CD4-positive, alpha-beta T cell treated with Interleukin-6 for 4 hours (primary cell): ENCODE results near the gene ARPP21.
"Not testable (repeated sequence)": the region's sequence is repeated elsewhere in the genome, so short reads cannot be mapped to it uniquely, and the experiment has no call there.

Experiments used
- DNase-seq: peaks from one replicate; pipeline ENCODE4 v3.0.0-alpha.2; 2020; ENCODE audit warnings: mixed read lengths

The ARPP21 gene

DNA sequence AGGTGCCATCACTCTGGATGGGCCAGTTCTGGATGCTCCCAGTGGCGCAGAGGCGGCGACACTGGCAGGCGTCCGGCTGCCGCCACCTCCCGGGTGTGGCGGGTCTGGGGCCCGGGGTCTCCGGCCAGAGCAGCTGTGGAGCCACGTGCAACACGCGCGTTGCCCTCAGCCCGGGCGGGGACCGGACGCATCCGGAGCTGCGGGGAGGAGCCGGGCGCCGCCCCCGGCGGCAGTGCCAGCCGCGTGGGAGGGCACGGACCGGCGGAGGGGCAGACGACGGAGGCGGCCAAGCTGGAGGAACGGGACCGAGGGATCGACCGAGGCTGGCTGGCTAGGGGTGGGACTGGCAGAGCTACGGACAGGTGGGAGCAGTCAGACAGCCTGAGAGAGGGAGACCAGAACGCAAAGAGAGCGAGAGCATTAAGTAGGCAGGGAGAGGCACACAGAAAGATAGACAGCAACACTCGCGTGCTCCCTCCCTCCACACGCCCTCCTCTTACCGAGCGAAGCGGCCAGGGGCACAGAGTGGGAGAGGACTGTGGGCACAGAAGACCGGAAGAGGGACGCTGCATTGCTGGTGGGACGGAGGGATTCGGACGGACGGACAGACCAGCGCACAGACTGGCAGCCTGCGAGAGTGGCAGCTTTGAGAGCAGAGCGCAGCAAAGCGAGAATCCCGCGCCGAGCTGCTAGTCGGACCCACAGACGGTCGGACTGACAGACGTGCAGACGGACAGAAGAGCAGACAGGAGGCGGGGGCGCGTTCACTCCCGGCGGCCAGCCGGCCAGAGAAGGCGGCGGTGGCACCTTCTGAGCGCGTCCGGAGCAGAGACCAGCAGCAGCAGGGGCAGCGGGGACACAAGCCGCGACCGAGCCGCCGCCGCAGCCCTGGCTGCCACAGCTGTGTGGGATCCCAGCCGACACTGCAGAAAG, at the start of gene ARPP21:
ARPP21 (plus strand) TSS at position 272 of the 933 bp plus-strand sequence. CDS start 42,227 bp downstream, outside the sequence.
- no peak for DNase-seq

DNA sequence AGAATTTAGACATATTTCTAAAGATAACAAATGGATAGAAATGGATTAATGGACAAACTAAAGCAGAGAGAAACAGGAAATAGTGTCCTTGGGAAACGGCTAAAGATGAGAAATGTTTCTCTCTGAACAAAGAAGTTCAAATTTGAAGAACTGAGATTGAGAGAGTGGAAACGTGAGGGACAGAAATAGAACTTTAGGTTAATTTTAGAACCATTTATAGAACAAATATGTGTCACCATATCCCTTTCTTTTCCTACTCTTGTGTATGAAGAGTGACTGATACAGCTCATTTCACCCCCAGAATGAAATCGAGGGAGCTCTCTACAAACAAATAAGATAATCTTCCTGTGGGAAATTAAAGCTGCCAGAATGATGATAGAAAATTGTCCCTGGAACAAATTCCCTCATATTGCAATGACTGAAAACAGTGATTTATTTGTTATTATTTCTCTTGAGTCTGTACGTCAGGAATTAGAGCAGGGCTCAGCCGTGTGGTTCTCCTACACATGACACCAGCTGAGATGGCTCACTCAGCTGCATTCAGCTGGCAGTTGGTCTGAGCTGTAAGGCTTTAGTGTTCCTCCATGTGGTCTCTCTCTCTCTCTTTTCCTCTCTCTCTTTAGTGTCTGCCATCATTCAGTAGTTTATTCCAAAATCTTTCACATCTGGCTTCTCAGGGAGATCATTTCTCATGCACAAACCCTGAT, 46.6 kb upstream of the ARPP21 start:
- DNase-seq, result no peak

DNA sequence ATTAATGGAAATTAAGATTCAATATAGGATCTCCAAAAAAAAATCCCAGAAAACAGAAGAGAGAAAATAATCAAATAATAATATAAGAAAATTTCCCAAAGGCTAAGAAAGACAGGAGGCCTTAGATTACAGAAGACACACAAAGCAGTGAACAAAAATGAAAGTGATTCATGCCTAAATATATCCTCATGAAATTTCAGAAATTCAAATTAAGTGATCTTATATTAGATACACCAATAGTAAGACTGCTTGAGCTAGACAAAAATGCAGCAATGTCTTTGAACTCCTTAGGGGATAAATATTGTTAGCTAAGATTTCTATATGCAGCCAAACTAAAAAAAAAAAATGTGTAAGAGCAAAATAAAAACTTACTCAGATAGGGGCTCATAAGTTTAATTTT, 44.6 kb upstream of the ARPP21 start:
- no peak for DNase-seq

DNA sequence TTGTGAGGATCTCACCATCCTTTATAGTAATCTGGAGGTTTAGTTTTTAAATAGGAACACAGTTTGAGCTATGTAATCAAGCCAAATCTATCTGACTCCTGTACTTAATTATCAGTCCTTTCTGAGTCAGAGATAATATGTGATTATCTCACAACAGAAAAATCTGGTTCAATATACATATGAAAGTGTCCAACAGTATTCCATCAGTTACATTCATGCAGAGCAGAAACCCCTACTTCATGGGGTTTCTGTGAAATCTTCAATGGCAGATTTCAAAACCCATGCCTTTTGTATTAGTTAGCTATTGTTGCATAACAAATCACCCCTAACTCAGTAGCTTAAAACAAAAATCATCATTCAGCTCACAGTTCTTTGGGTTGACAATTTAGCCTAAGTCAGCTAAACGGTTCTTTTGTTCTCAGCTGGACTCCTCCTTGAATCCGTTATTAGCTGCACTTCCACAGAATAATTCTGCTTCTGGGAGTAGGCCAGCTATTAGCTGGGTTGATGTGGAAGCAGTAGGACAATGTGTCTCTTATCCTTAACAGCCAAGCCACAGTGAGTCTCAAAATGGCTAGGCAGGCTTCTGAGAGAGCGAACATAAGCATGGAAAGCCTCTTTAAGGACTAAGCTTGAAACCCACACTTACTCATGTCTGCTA, 42.9 kb upstream of the ARPP21 start:
- DNase-seq, result no peak

DNA sequence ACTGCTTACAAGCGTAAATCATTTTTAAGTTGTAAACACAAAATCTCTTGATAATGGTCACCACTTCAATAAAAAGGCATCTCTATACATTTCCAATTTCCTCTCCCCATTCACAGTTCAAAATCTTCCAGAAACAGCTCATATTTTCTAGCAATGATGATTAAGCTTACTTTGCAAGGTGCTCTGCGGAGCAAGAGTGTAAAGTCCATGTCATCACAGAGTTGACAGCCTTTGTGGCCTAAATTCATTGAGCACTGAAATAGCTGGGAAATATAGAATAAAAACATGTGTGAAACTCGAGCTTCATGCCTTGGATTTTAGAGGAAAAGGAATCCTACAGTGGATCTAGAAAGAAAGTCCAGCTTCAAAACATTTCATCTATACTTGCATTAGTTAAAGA, 41.8 kb upstream of the ARPP21 start:
- DNase-seq, result no peak

DNA sequence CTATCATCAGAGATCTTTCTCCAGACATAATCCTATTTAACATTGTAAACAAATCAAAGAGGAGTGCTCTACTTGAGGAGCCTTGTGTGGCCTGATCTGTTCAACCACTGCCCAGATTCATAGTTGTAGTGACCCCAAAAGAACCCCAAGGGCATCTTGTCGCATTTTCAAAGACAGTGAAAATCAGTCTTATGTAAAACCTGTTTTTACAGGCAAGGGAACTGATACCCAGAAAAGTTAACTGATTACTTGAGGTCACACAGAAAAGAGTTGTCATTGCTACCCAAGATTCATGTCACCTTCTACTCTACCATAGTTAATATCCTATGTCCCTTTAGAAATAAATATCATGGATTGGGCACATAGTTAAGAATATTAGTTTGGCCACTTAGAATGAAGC, 40.5 kb upstream of the ARPP21 start:
- DNase-seq, result no peak

DNA sequence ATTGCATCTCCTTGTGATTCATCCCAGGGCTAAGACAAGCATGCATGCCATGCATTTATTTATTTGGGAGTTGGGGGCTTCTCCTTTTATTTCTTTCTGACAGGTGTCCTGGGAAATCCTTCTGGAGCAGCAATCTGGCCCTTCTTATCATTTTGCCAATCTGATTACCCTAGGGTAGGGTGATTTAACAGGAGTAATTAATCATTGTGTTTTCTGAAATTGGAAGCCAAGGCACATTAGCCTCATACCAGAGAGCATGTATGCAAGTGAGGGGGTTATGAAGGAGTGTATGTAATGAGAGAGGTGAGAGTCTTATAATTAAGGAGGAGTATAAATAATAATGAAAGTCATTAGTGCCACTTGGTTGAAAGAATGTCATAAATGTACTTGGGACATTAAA, 37.4 kb upstream of the ARPP21 start:
- no peak for DNase-seq

DNA sequence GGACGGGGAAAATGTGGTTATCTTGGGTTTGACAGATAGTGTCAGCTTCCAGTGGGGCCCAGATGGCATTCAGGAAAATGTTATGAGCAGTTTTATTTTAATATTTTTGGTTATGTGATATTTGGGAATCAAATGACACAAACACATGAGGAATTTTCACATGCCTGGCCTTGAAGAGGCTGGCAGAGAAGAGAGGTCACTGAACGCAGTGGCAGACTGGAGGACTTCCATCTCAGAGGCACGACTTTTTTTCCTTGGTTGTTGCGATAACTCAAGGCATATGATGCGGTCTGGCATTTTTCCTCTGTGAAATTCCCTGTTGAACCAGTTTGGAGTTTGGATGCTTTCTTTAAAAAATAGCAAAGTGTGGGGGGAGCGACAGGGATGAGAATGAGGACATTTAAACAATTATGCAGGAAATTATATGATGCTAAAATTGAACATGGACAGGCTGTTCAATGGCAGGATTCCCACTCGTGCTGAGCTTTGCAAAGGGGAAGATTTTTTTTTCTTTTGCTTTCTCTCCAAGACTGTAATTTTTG, 36.9 kb upstream of the ARPP21 start:
- no peak for DNase-seq

DNA sequence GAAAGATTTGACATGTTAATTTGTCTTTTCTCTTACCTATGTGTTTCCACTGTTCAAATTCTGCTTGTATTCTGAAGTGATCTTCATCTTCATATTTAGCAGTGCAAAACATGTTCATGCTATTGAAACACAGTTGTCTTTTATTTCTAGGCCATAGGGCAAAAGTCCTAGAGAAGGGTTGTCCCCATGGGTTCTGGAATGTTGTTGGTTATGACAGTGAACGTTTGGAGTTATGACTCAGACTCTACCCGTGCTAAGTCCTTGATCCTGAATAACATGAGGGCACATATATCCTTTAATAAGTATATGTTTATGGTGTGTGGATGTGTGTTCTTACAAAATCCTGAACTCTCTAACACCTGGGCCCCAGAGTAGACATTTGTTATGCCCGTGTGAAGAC, 23.0 kb upstream of the ARPP21 start:
- DNase-seq, result no peak

DNA sequence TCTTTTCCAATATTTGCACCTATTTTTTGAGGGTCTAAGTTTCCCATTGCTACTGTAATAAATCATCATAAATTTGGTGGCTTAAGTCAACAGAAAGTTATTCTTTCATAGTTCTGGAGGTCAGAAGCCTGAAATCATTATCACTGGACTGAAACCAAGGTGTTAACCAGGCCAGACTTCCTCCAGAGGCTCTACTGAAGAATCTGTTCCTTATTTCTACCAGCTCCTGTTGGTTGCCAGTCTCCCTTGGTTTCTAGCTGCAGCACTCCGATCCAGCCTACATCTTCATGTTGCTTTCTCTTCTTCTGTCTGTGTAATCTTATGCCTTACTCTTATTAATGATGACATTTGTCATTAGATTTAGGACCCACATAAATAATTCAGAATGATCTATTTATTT, 22.0 kb upstream of the ARPP21 start:
- no peak for DNase-seq

DNA sequence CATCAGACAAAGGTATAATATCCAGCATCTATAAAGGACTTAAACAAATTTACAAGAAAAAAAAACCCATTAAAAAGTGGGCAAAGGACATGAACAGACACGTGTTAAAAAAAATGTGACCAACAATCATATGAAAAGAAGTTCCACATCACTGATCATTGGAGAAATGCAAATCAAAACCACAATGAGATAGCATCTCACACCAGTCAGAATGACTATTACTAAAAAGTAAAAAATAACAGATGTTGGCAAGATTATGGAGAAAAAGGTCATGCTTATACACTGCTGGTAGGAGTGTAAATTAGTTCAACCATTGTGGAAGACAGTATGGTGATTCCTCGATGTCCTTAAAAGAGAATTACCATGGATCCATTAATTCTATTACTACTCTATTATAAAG, 19.1 kb upstream of the ARPP21 start:
- not testable (repeated sequence) for DNase-seq

DNA sequence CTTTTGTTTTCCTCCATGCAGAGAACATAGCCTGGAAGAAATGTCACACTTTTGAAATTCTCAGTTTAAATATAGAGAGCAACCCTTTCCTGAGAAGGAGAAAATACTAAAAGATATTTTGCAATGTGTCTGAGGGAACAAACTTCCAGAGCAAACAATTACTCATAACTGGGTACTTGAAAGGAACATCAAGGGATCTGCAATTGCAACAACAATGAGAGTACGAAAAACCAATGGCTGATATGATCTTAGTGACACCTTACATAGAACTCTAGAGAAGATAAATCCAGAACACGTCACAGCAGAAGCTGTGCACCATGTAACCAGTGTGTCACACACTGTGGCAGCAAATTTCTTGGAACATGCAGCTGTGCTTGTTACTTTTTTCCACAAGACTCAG, 14.6 kb upstream of the ARPP21 start:
- DNase-seq, result no peak

DNA sequence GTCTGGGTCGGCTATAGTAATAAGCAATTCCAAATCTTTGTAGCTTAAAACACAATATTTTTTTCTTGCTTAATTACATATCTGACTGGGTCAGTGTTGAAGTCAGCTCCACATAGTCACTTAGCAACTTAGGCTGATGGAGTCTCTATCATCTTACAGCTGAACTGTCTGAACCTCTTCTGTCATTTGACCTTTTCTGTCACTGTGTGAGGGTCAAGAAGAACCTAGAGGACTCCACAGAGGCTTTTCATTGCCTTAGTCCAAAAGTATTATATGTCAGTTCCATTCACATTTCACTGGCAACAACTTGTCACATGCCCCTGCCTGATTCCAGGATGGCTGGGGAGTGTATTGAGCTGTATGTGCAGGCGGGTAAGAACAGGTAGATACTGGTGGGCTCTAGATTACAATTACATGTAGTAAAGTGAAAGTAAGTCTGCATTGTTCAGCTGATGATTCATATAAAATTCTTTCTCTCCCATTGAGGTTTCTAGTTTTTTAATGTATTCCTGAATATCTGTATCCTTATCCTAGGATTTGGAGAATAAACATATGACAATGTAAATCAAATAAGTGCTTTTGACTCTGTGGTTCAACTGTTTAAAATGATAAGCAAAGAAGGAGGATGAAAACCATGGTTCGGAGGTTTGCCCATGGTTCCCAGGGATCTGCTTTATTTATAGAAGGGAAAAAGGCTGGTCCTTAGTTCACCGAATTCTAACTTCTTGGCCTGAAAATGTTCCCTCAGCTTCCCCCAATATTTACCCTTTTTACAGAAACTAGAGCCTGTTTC, 5.8 kb upstream of the ARPP21 start:
- DNase-seq, result no peak

DNA sequence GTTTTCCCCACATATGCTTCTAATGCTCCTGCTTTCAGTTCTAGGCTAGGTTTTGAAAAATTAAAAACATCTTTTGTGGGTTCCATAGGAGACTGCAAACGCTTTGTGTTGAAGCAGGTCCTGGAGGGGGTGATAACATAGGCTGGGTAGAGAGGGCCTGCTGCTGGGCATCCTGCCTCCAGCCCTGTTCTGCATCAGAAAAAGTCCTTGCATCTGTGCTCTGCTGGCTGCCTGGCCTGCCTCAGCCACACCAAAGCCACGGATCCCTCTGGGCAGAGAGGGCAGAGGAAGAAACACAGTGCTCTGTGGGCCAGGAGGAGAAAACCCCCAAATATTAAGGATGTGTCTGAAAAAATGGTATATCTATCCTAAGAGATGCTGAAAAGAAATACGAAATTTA, 3.9 kb upstream of the ARPP21 start:
- DNase-seq, result no peak

DNA sequence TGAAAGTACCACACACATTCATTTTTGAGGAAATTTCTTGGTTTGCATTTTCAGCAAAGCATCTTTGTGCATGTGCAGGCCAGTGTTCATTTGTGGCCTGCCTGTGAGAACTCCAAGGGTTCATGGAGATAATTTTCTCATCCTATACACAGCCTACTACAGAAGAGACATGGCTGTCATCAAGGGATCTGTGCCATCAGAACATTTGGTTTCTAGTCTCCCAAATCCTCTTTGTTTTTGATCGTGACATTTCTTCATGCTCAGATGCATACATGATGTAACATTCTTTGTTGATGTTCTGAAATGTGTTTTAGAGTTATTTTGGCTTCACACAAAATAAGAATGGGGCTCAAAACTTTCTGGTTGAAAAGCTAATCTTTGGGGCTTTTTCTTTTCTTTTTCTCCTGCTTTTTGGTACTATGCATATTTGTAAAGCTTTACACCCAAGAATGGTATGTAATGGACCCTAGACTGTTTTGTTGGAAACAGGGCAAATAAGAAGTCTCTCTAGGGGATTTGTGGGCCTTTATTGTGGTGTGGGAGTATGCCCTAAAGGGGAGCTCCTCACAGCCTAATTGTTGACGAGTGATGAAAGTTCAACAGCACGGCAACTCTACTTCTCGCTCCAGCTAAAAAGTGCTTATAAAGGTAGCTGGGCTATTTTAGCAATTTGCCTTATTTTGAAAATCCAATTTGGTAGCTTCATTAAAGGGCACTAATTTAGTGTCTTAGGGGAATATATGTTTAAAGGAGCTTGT, 3.2 kb upstream of the ARPP21 start:
- no peak for DNase-seq

DNA sequence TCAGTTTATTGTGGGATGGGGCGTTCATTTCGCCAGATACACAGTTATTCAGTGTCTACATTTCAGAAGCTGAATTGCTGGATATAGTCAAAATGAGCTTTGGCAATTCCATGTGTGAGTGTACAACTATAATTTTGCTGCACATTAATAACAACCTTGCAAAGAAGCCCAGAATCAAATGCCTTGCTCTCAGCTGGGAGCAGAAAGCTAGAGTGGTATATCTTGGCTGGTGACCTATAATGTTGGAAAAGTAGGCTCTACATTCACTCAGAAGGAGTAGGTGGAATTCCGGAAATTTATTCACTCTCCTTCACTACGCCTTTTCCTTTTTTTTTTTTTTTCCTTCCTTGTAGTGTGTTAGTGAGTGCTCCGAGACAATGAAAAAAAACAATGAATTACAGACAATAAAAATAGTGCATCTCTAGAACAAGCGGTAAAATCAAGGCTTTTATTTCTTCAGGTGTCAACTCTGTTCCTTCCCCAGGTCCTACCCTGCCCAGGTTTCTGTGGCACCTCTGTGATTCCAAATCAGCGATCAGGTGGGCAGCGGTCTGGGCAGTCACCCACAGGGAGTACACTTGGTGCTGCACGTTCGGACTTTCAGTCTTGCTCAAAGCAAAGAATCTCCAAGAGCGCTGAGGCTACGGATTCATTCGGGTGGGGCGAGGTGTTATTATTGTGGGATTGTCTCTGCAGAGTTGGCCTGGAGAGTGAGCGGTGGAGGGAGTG, 910 bp upstream of the ARPP21 start:
- no peak for DNase-seq

DNA sequence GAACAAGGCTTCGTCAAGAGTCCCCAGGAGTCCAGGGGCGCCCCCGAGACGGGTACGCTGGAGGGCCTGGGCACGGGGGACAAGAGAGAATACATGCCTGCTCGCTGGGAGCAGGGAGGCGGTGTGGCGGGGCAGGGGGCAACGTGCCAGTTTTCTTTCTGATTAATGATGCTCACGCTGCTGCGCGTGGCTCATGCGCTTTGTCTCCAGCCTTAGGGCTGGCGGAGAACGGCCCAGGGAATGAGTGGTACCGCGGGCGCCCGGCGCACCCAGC, 408 bp upstream of the ARPP21 start:
- DNase-seq, result no peak

DNA sequence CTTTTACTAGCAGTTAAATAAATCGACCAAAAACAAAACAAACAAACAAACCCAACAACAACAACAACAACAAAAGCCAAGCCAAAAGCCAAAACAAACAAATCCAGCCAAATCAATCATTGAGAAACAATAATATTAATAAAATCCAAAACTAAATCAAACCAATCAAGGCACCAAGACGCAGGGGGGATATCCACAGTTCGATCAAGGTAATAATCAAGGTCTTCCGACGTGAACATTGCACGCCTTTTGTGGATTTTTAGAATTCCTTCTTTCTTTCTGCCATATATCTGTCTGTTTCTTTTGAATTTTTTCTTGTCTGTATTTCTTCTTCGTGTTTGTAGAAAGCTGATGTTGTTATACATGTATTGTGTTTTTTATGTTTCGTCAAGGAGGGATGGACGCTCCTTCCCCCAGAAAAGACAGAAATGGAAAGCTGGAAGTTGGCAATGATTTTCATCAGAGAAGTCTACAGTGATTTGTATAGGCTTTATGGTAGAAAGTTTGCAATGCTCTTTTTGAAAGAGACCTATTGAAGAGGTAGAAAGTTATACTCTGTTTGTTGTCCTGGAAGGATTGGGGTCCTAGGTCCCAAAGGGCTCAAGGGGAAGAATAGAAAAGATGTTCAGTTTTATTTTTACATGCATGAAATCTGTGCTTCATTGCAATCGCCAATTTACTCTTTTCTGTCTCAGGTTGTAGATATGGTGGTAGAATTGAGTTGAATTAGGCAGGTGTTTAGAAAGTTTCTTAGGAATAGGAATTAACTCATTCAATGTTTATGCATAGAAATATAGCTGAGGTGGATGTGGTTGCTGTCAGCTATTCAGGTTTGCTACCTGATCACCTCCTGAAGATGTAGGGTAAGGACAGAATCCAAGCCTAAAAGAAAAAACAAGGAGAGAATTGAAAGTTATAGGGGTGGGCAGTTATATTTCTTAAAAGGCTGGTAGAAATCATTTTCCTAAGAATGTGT, 1.2 kb downstream of the ARPP21 start:
- DNase-seq, result no peak

DNA sequence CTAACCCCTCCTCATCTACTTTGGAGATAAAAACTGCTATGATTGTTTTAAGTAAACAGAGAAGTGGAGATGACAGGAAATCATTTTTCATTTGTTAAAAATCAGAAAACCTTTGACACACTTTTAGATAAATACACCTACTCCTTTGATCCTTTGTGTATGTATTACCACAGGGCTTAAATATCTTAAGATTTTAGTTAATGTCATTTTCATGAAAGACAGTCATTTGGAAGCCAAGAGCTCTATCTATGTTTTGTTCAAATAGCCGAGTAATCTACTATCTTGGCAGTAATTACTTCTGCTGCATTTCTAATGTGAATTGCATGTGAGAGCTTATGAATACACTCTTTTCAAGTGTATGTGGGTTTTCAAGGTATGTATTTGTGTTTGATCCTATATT, 2.0 kb downstream of the ARPP21 start:
- no peak for DNase-seq

DNA sequence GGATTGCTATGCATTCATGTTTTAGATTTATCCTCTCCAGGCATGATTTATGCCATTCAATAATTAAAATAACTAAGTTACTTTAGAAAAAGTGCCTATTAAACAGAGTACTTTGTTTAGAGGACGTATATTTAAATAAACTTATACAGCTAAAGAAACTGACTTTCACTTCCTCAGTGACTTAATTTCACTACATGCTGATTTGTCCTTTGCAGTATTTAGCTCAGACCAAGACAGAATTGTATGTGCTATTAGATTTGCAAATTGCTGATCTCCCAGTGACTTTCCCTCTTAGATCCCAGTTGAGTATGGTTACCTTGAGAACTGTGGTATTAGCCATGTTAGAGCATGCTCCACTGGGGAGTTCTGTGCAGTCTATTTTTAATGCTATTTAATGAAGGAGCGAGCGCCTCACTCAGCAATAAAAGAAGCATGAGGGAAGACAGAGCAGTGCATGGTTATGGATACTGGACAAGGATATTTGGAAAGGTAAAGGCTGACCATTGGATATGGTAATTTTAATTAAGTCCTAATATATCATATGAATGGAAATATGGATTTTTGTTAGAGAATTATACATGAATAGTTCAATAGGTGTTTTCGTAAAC, 2.7 kb downstream of the ARPP21 start:
- no peak for DNase-seq
